ENCODE data around the gene ZC3H13.

Gene ZC3H13

GRCh38 chr13:46043647-46044046 is 8.9 kb downstream of the ZC3H13 start:
- H3K4me1 Mint-ChIP-seq, result peaks cover 12% of the 10 kb centered on the region
- CTCF ChIA-PET, result no interaction called here
- no peak for DNase-seq
- H3K4me3 Mint-ChIP-seq, result no peak overlapping the region
- peaks cover 20% of the 10 kb centered on the region for H3K36me3 Mint-ChIP-seq
- no peaks in the 10 kb centered on the region for H3K9me3 Mint-ChIP-seq
- no peaks in the 10 kb centered on the region for H3K27me3 Mint-ChIP-seq
- H3K27ac Mint-ChIP-seq, result no peak overlapping the region

- Mint-ChIP-seq H3K27me3 (no peaks in the 10 kb centered on the region), H3K4me3 (no peak overlapping the region), H3K9me3 (no peaks in the 10 kb centered on the region), H3K27ac (no peak overlapping the region), H3K4me1 (no peaks in the 10 kb centered on the region), H3K36me3 (peaks cover 22% of the 10 kb centered on the region)
- CTCF ChIA-PET, result no interaction called here
- DNase-seq, result no peak
These were observed 11.1 kb downstream of the ZC3H13 start for GRCh38 chr13:46041419-46041839.

- no peak overlapping the region for H3K4me3 Mint-ChIP-seq
- H3K9me3 Mint-ChIP-seq, result no peaks in the 10 kb centered on the region
- DNase-seq, result no peak
- no peaks in the 10 kb centered on the region for H3K27me3 Mint-ChIP-seq
- CTCF ChIA-PET, result no interaction called here
- peaks cover 27% of the 10 kb centered on the region for H3K36me3 Mint-ChIP-seq
- H3K27ac Mint-ChIP-seq, result no peak overlapping the region
- H3K4me1 Mint-ChIP-seq, result no peaks in the 10 kb centered on the region
These were observed 11.8 kb downstream of the ZC3H13 start for GRCh38 chr13:46040763-46041162.

DNA sequence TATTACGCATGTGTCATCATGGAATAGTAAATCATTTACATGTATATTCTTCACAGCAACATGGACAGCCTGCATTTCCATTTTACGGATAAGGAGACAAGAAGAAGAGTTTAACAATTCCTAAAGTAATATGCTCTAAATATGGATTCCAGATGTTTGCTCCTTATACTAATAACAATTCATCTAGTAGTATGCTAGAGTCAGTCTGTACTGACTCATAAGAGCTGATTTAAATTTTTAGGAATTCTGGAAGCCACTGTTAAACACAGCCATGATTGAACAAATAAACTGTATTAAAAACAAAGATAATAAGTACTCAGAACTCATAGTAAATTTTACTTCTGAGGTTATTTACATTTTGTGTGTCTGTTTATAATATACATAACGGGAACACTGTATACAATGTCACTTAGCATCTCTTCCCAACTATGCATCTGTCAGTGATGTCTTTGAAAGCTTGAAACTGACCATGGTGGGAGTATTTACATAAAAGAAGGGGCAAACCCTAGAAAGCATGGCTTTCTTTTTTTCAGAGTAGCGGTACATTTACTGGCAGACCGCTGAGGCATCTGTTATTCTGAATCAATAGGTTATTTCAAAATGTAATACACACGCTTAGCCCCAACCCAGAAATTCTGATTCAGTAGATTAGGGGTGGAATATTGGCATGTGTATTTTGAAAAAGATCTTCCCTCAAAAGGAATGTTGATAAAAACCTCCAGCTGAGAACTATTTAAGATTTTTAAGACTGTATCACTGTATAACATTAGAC is 12.9 kb downstream of the ZC3H13 start:
- Mint-ChIP-seq H3K9me3 (no peaks in the 10 kb centered on the region), H3K27ac (no peak overlapping the region), H3K27me3 (no peaks in the 10 kb centered on the region), H3K4me1 (no peaks in the 10 kb centered on the region), H3K36me3 (peaks cover 31% of the 10 kb centered on the region), H3K4me3 (no peak overlapping the region)
- CTCF ChIA-PET, result no interaction called here
- DNase-seq, result no peak

DNA sequence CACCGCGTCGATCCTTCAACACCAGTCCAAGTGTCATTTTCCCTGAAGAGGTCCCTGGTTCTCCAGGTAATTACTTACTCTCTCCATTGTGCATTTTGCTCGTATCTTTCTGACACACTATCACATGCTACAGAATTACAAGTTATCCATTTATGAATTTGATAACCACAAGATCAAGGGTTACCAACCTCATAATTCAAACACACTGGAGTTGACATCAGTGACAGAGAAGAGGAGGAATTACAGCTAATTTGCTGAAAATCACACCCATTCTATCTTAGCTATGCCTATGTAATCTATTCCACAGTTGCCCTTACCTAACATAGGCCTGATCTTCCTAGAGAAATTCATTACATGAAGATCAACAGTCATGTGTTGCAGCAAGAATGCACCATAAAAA is 14.2 kb downstream of the ZC3H13 start:
- CTCF ChIA-PET, result no interaction called here
- Mint-ChIP-seq H3K27ac (no peak overlapping the region), H3K4me3 (no peak overlapping the region), H3K4me1 (no peaks in the 10 kb centered on the region), H3K36me3 (peaks cover 36% of the 10 kb centered on the region), H3K9me3 (no peaks in the 10 kb centered on the region), H3K27me3 (no peaks in the 10 kb centered on the region)
- no peak for DNase-seq

DNA sequence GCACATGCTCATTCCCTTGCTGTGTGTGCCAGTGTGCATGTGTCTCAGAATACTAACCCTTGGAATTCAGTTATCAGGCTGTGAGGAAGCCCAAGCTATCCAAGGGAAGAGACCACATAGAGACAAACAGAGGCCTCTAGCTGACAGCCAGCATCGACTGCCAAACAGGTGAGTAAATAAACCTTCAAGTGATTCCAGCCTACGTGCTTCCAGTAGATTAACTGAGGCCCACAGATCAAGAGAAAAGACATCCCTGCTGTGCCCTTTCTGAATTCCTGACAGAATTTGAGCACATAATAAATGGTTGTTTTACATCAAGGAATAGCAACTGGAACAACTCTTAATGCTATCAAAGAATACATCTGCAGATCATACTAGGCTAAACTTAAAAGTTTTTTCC is 17.5 kb downstream of the ZC3H13 start:
- Mint-ChIP-seq H3K27me3 (no peaks in the 10 kb centered on the region), H3K36me3 (peaks cover 54% of the 10 kb centered on the region), H3K27ac (no peak overlapping the region), H3K4me3 (no peak overlapping the region), H3K9me3 (peaks cover 7% of the 10 kb centered on the region), H3K4me1 (peaks cover 8% of the 10 kb centered on the region)
- CTCF ChIA-PET, result interaction anchor here (0.6 to 1.5 kb wide), 2 partner anchors 18 to 22 kb away, joined by 3 to 4 read pairs; partner anchors contain the start of gene ZC3H13
- DNase-seq, result no peak

DNA sequence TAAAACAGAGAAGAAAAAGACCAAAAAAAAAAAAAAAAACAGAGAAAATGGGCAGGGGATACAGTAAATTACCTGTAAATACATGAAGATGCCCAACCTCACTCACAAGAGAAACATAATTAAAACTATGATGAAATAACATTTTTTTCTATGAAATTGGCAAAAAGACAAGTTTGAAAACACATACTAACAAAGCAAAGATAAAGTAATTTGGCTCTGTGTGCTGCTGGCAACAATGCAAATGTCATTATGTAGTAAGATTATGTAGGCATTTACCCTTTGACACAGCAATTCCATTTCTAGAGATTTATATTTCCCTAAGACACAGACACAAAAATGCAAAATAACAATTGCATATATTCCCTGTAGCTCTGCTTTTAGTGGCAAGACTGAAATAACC is 20.2 kb downstream of the ZC3H13 start:
- no peak for DNase-seq
- Mint-ChIP-seq H3K27ac (no peak overlapping the region), H3K4me3 (no peak overlapping the region), H3K9me3 (peaks cover 8% of the 10 kb centered on the region), H3K4me1 (peaks cover 8% of the 10 kb centered on the region), H3K36me3 (peaks cover 58% of the 10 kb centered on the region), H3K27me3 (no peaks in the 10 kb centered on the region)
- CTCF ChIA-PET, result no interaction called here

DNA sequence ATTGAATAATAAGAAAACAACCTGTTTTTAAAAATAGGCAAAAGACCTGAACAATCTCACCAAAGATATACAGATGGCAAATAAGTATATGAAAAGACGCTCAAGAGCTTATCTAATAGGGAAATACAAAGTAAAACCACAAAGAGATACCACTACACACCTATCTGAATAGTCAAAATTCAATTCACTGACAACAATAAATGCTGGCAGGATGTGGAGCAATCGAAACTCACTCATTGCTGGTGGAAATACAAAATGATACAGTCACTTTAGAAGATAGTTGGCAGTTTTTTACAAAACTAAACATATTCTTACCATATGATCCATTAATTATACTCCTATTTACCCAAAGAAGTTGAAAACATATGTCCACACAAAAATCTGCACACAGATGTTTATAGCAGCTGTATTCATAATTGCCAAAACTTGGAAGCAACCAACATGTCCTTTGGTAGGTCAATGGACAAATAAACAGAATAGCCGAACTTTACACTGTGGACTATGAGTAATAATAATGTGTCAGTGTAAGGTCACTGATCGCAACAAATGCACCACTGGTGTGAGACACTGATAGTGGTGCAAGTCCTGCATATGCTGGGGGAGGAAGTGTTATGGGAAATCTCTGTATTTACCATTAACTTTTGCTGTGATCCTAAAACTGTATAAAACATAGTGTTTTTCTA is 20.8 kb downstream of the ZC3H13 start:
- Mint-ChIP-seq H3K9me3 (peaks cover 8% of the 10 kb centered on the region), H3K4me1 (peaks cover 8% of the 10 kb centered on the region), H3K4me3 (no peak overlapping the region), H3K27me3 (no peaks in the 10 kb centered on the region), H3K36me3 (peaks cover 58% of the 10 kb centered on the region), H3K27ac (no peak overlapping the region)
- DNase-seq, result no peak
- CTCF ChIA-PET, result no interaction called here

DNA sequence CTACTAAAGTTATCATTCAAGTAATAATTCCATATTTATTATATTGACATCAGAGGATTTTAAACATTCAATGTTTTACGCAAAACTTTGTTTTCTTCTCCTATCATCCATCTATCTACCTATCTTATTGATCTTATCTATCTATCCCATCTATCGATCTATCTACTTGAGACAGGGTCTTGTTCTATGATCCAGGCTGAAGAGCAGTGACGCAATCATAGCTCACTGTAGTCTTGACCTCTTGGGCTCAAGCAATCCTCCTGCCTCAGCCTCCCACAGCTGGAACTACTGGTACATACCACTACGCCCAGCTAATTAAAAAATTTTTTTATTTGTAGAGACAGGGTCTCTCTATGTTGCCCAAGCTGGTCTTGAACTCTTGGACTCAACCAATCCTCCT is 27.4 kb downstream of the ZC3H13 start:
- Mint-ChIP-seq H3K27ac (no peak overlapping the region), H3K4me1 (no peaks in the 10 kb centered on the region), H3K27me3 (no peaks in the 10 kb centered on the region), H3K36me3 (peaks cover 25% of the 10 kb centered on the region), H3K9me3 (peaks cover 3% of the 10 kb centered on the region), H3K4me3 (no peak overlapping the region)
- CTCF ChIA-PET, result no interaction called here
- DNase-seq, result no peak

- no peaks in the 10 kb centered on the region for H3K27me3 Mint-ChIP-seq
- no peaks in the 10 kb centered on the region for H3K4me1 Mint-ChIP-seq
- H3K4me3 Mint-ChIP-seq, result no peak overlapping the region
- no peaks in the 10 kb centered on the region for H3K9me3 Mint-ChIP-seq
- no peak overlapping the region for H3K27ac Mint-ChIP-seq
- H3K36me3 Mint-ChIP-seq, result peaks cover 20% of the 10 kb centered on the region
- no peak for DNase-seq
- CTCF ChIA-PET, result no interaction called here
These were observed 30.1 kb downstream of the ZC3H13 start for GRCh38 chr13:46022481-46022880.

GRCh38 chr13:46016216-46016615 is 36.3 kb downstream of the ZC3H13 start:
- Mint-ChIP-seq H3K36me3 (peaks cover 31% of the 10 kb centered on the region), H3K9me3 (no peaks in the 10 kb centered on the region), H3K27me3 (no peaks in the 10 kb centered on the region), H3K27ac (no peak overlapping the region), H3K4me3 (no peak overlapping the region), H3K4me1 (no peaks in the 10 kb centered on the region)
- DNase-seq, result no peak
- CTCF ChIA-PET, result no interaction called here

DNA sequence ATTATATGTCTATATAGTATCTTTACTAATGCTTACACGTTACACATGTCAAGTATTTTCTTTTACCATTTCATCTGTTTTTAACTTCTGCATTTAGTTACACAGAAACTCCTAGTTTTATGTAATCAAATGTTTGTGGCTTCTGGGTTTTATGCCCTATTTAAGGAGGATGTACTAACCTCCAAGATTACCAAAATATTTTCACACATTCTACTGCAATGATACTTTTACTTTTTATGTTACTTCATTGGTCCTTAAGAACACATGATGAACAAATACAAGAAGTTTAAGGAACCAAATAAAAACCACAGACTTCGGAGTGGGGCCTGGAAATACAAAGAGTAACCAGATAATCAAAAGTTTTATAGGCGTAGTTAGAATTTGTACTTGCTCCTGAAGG is 37.2 kb downstream of the ZC3H13 start:
- CTCF ChIA-PET, result no interaction called here
- no peaks in the 10 kb centered on the region for H3K27me3 Mint-ChIP-seq
- H3K4me3 Mint-ChIP-seq, result no peak overlapping the region
- H3K36me3 Mint-ChIP-seq, result peaks cover 32% of the 10 kb centered on the region
- H3K9me3 Mint-ChIP-seq, result no peaks in the 10 kb centered on the region
- no peaks in the 10 kb centered on the region for H3K4me1 Mint-ChIP-seq
- no peak overlapping the region for H3K27ac Mint-ChIP-seq
- no peak for DNase-seq

DNA sequence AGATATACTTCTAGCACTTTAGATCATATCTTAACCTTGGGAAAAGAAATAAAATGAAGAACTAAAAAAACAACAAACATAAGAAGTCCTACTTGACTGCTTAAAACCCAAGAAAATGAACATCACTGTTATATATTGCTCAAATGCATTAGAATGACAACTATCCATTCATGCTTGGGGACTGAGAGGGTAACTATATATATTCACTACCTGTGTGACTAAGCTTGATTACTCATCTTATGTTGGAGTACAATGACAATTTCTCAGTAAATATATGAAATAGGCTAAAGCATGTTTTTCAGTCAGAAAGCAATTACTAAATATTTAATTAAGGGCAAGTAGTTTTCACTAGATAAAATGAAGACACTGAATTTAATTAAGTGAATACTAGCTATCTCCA is 40.1 kb downstream of the ZC3H13 start:
- H3K36me3 Mint-ChIP-seq, result peaks cover 33% of the 10 kb centered on the region
- CTCF ChIA-PET, result interaction anchor here (0.8 kb wide), 1 partner anchor 92 kb away, joined by 3 read pairs; no protein-coding TSS in a partner anchor
- H3K4me3 Mint-ChIP-seq, result no peak overlapping the region

GRCh38 chr13:46010148-46010547 is 42.4 kb downstream of the ZC3H13 start:
- Mint-ChIP-seq H3K36me3 (peaks cover 26% of the 10 kb centered on the region), H3K27ac (no peak overlapping the region), H3K4me3 (no peak overlapping the region), H3K4me1 (no peaks in the 10 kb centered on the region), H3K27me3 (no peaks in the 10 kb centered on the region), H3K9me3 (no peaks in the 10 kb centered on the region)
- CTCF ChIA-PET, result interaction anchor here (0.8 to 2.4 kb wide), 6 partner anchors 10 to 639 kb away, joined by 3 to 6 read pairs (median 4); partner anchors contain the start of gene ZC3H13
- DNase-seq, result no peak

More for the DNA sequence above, 40.1 kb downstream of the ZC3H13 start:
- Mint-ChIP-seq H3K27me3 (no peaks in the 10 kb centered on the region), H3K27ac (no peak overlapping the region), H3K4me1 (no peaks in the 10 kb centered on the region), H3K9me3 (no peaks in the 10 kb centered on the region)
- DNase-seq, result no peak

- no peak overlapping the region for H3K4me3 Mint-ChIP-seq
- no peaks in the 10 kb centered on the region for H3K4me1 Mint-ChIP-seq
- no peaks in the 10 kb centered on the region for H3K9me3 Mint-ChIP-seq
- DNase-seq, result no peak
- CTCF ChIA-PET, result interaction anchor here (0.8 kb wide), 1 partner anchor 201 kb away, joined by 3 read pairs; no protein-coding TSS in a partner anchor
- H3K36me3 Mint-ChIP-seq, result peaks cover 32% of the 10 kb centered on the region
- no peak overlapping the region for H3K27ac Mint-ChIP-seq
- no peaks in the 10 kb centered on the region for H3K27me3 Mint-ChIP-seq
These were observed 43.9 kb downstream of the ZC3H13 start for GRCh38 chr13:46008631-46009030.

Measured in activated naive CD4-positive, alpha-beta T cell treated with anti-CD3 and anti-CD28 coated beads, Interleukin-2, amount 10 ng/mL, durations not matched to agents 7 days and 5 days (primary cell).